ENCODE measurements around the gene NAV1. TPM values are rescaled to one million over a fixed set of nuclear protein-coding genes. Genes with fewer than 3 reads are reported as not detected.
A peak's percentile ranks its signal among the peaks of the same experiment; 100 is the strongest.

The NAV1 gene
- polyA plus RNA-seq, 1 donor (not counting 4 experiments of a cell fraction or from before 2014, with no cell fraction given): 13.2 TPM

GRCh38 chr1:201506092-201506491 is 32.8 kb upstream of the NAV1 start:
- dilution Hi-C loops (cut with MboI; ENCODE audit: extremely low pct_ligation_motif_present, low sequenced_read_pairs): no loop called here
- no peak overlapping the region for H2AFZ ChIP-seq (ENCODE audit: control insufficient read depth, low read length)
- TF ChIP-seq EZH2 (IDR thresholded peaks at IDR 0.05; ENCODE audit: low read length) (no peak), CTCF (optimal IDR thresholded peaks at IDR 0.05 in 1 of 3, IDR thresholded peaks at IDR 0.05 in 1 of 3, conservative IDR thresholded peaks at IDR 0.05 in 1 of 3; ENCODE audit: extremely low read depth in 1 of 3, insufficient read depth in 2 of 3, low read length in 3 of 3) (no peak)
- H3K9ac ChIP-seq (ENCODE audit: control insufficient read depth, extremely low read depth, insufficient read depth, low read length): peak overlapping the region; percentile 79
- H3K79me2 ChIP-seq (ENCODE audit: control insufficient read depth, insufficient read depth, low read length): peaks cover 54% of the 10 kb centered on the region
- no peaks in the 10 kb centered on the region for H3K9me3 ChIP-seq (ENCODE audit: control insufficient read depth, low read depth, low read length)
- no peaks in the 10 kb centered on the region for H3K27me3 ChIP-seq (ENCODE audit: control insufficient read depth, extremely low read depth, insufficient read depth, low read length)
- peak overlapping the region; percentile 87 for H3K4me2 ChIP-seq (ENCODE audit: control insufficient read depth, extremely low read depth, insufficient read depth, low read depth, low read length)
- peak overlapping the region; percentile 63 to 74 (median 63) for H3K4me3 ChIP-seq (ENCODE audit: control insufficient read depth in 2 of 3, extremely low read depth in 1 of 3, insufficient read depth in 2 of 3, low read depth in 1 of 3, low read length in 3 of 3)
- FAIRE-seq (no peak), DNase-seq (ENCODE audit: low read depth, low spot score) (no peak)
- peaks cover 2 to 9% of the 10 kb centered on the region in 2 experiments for H3K36me3 ChIP-seq (ENCODE audit: control insufficient read depth in 2 of 2, extremely low read depth in 1 of 2, insufficient read depth in 2 of 2, low read length in 2 of 2)
- peak overlapping the region; percentile 79 for H3K27ac ChIP-seq (ENCODE audit: control insufficient read depth, insufficient read depth, low read length)
- peaks cover 44% of the 10 kb centered on the region for H3K4me1 ChIP-seq (ENCODE audit: control insufficient read depth, extremely low read depth, insufficient read depth, low read length)
- H4K20me1 ChIP-seq (ENCODE audit: control insufficient read depth, extremely low read depth, insufficient read depth, low read length): peaks cover 3% of the 10 kb centered on the region
- H3K9me1 ChIP-seq (ENCODE audit: control insufficient read depth, extremely low read depth, insufficient read depth, low read length): peaks cover 6% of the 10 kb centered on the region

- H3K4me2 ChIP-seq (ENCODE audit: control insufficient read depth, extremely low read depth, insufficient read depth, low read depth, low read length): peak within 1 kb of the TSS; percentile 87
- H3K4me1 ChIP-seq (ENCODE audit: control insufficient read depth, extremely low read depth, insufficient read depth, low read length): peaks cover 44% of the 10 kb centered on the region
- H4K20me1 ChIP-seq (ENCODE audit: control insufficient read depth, extremely low read depth, insufficient read depth, low read length): peaks cover 3% of the 10 kb centered on the region
- peaks cover 2 to 5% of the 10 kb centered on the region in 2 experiments for H3K36me3 ChIP-seq (ENCODE audit: control insufficient read depth in 2 of 2, extremely low read depth in 1 of 2, insufficient read depth in 2 of 2, low read length in 2 of 2)
- TF ChIP-seq CTCF (optimal IDR thresholded peaks at IDR 0.05 in 1 of 3, IDR thresholded peaks at IDR 0.05 in 1 of 3, conservative IDR thresholded peaks at IDR 0.05 in 1 of 3; ENCODE audit: extremely low read depth in 1 of 3, insufficient read depth in 2 of 3, low read length in 3 of 3) (peak in 1 of 3 experiments; percentile 41), EZH2 (IDR thresholded peaks at IDR 0.05; ENCODE audit: low read length) (no peak)
- FAIRE-seq (no peak), DNase-seq (ENCODE audit: low read depth, low spot score) (no peak)
- H3K27me3 ChIP-seq (ENCODE audit: control insufficient read depth, extremely low read depth, insufficient read depth, low read length): no peaks in the 10 kb centered on the region
- H3K9me3 ChIP-seq (ENCODE audit: control insufficient read depth, low read depth, low read length): no peaks in the 10 kb centered on the region
- H2AFZ ChIP-seq (ENCODE audit: control insufficient read depth, low read length): peak within 1 kb of the TSS; percentile 82
- dilution Hi-C loops (cut with MboI; ENCODE audit: extremely low pct_ligation_motif_present, low sequenced_read_pairs): no loop called here
- H3K4me3 ChIP-seq (ENCODE audit: control insufficient read depth in 2 of 3, extremely low read depth in 1 of 3, insufficient read depth in 2 of 3, low read depth in 1 of 3, low read length in 3 of 3): peak within 1 kb of the TSS; percentile 63 to 75 (median 63)
- peaks cover 5% of the 10 kb centered on the region for H3K9me1 ChIP-seq (ENCODE audit: control insufficient read depth, extremely low read depth, insufficient read depth, low read length)
- H3K27ac ChIP-seq (ENCODE audit: control insufficient read depth, insufficient read depth, low read length): peak within 1 kb of the TSS; percentile 79
- H3K79me2 ChIP-seq (ENCODE audit: control insufficient read depth, insufficient read depth, low read length): peaks cover 49% of the 10 kb centered on the region
- peak within 1 kb of the TSS; percentile 79 for H3K9ac ChIP-seq (ENCODE audit: control insufficient read depth, extremely low read depth, insufficient read depth, low read length)
These were observed 32.2 kb upstream of the NAV1 start, which contains the start of gene CSRP1 for GRCh38 chr1:201506557-201507359. CSRP1 (minus strand) TSS chr1:201507123; CDS start chr1:201496303, 10,820 bp downstream.
